GM23338 (cell line): ENCODE data around the gene ZDHHC8.

ENCODE experiments used
- EZH2 ChIP-seq: fragments of 200-600 bp; sonication (generic); IDR thresholded peaks from one replicate; pipeline ENCODE4 v1.8.0; 2017; ENCODE audit warnings: antibody characterized with exemption, mild to moderate bottlenecking, low read depth; ENCODE audit not compliant: unreplicated experiment
- EZH2phosphoT487 ChIP-seq: fragments of 200-600 bp; sonication (generic); IDR thresholded peaks from one replicate; pipeline ENCODE4 v1.8.1; 2018; ENCODE audit warnings: antibody characterized with exemption; ENCODE audit not compliant: unreplicated experiment
- POLR2AphosphoS5 ChIP-seq: IDR thresholded peaks from 2 replicates; pipeline ENCODE4 v1.6.1; 2016; ENCODE audit warnings: antibody characterized with exemption, low read depth
- TF ChIP-seq, protein P1 (sequence below): IDR thresholded peaks from one replicate; pipeline ENCODE4 v1.6.1; 2018; ENCODE audit warnings: antibody characterized with exemption; ENCODE audit not compliant: unreplicated experiment
- TF ChIP-seq, protein P2 (sequence below), 2 experiments: fragments of 200-600 bp in 1 of 2; sonication (generic) in 1 of 2; conservative IDR thresholded peaks; 2 replicates each; pipeline versions ENCODE4 v1.5.1 to v1.6.1; 2016 to 2017; ENCODE audit warnings: antibody characterized with exemption in 2 of 2, low read depth in 2 of 2, mild to moderate bottlenecking in 2 of 2, moderate library complexity in 1 of 2

DNA sequence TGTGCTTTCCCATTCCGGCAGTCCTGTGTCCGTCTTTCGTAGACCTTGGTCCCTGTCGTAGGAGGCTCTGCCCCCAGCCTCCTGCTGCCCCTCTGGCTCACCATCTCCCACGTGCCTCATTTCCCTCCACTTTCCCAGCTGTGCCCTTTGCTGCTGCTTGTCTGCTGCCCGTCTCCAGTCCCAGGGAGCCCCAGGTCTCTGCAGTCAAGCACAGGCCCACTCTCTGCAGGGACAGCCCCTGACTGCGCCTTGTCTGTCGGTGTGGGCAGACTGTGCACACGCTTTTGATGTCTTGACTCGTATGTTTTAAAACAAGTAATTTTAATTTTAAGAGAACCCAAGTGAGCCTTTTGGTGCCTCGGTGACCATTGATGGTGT is 39.1 kb upstream of the ZDHHC8 start:
- TF ChIP-seq, protein P1, sequence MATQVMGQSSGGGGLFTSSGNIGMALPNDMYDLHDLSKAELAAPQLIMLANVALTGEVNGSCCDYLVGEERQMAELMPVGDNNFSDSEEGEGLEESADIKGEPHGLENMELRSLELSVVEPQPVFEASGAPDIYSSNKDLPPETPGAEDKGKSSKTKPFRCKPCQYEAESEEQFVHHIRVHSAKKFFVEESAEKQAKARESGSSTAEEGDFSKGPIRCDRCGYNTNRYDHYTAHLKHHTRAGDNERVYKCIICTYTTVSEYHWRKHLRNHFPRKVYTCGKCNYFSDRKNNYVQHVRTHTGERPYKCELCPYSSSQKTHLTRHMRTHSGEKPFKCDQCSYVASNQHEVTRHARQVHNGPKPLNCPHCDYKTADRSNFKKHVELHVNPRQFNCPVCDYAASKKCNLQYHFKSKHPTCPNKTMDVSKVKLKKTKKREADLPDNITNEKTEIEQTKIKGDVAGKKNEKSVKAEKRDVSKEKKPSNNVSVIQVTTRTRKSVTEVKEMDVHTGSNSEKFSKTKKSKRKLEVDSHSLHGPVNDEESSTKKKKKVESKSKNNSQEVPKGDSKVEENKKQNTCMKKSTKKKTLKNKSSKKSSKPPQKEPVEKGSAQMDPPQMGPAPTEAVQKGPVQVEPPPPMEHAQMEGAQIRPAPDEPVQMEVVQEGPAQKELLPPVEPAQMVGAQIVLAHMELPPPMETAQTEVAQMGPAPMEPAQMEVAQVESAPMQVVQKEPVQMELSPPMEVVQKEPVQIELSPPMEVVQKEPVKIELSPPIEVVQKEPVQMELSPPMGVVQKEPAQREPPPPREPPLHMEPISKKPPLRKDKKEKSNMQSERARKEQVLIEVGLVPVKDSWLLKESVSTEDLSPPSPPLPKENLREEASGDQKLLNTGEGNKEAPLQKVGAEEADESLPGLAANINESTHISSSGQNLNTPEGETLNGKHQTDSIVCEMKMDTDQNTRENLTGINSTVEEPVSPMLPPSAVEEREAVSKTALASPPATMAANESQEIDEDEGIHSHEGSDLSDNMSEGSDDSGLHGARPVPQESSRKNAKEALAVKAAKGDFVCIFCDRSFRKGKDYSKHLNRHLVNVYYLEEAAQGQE: no peak
- no peak for TF ChIP-seq EZH2phosphoT487
- no peak for TF ChIP-seq EZH2
- TF ChIP-seq, protein P2, sequence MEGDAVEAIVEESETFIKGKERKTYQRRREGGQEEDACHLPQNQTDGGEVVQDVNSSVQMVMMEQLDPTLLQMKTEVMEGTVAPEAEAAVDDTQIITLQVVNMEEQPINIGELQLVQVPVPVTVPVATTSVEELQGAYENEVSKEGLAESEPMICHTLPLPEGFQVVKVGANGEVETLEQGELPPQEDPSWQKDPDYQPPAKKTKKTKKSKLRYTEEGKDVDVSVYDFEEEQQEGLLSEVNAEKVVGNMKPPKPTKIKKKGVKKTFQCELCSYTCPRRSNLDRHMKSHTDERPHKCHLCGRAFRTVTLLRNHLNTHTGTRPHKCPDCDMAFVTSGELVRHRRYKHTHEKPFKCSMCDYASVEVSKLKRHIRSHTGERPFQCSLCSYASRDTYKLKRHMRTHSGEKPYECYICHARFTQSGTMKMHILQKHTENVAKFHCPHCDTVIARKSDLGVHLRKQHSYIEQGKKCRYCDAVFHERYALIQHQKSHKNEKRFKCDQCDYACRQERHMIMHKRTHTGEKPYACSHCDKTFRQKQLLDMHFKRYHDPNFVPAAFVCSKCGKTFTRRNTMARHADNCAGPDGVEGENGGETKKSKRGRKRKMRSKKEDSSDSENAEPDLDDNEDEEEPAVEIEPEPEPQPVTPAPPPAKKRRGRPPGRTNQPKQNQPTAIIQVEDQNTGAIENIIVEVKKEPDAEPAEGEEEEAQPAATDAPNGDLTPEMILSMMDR (conservative IDR thresholded peaks at IDR 0.05; ENCODE audit: low read depth in 2 of 2): no peak
- TF ChIP-seq POLR2AphosphoS5: no peak
